CD4-positive, alpha-beta T cell (primary cell): ENCODE results near the gene EXT2. TPM values are rescaled to one million over a fixed set of nuclear protein-coding genes. Genes with fewer than 3 reads are reported as not detected.

ENCODE experiments used
- ATAC-seq: fragments of 200-7000 bp; cut with Tn5 transposase; one replicate; pipeline ENCODE4 v1.10.0; 2022; ENCODE audit warnings: mild to moderate bottlenecking; ENCODE audit not compliant: poor library complexity
- CTCF ChIA-PET: fragments of 350-600 bp; sonication (Branson Sonifier 250); formaldehyde crosslinking; loops from one replicate; lab custom pipeline; 2021; ENCODE audit warnings: antibody characterized with exemption, inconsistent platforms; lab: Charles Lee
- POLR2A ChIA-PET: fragments of 350-600 bp; sonication (Branson Sonifier 250); formaldehyde crosslinking; loops from one replicate; lab custom pipeline; 2021; ENCODE audit warnings: antibody characterized with exemption, inconsistent platforms; lab: Charles Lee
- DNase-seq, 14 experiments: peaks; one replicate each; pipeline ENCODE4 v3.0.0-alpha.2; 2013 to 2020; ENCODE audit warnings: mixed read lengths in 2 of 14
- H3K27ac ChIP-seq, 2 donors: one replicate each; pipeline versions ENCODE4 v1.5.1 to v1.7.0; 2013; ENCODE audit warnings: low read length in 2 of 2, low read depth in 1 of 2, mild to moderate bottlenecking in 1 of 2
- H3K27me3 ChIP-seq, 2 experiments: 1 replicate in 1 of 2; 2 replicates in 1 of 2; pipeline versions ENCODE4 v1.6.1 to v1.7.0; 2013; ENCODE audit warnings: low read length in 2 of 2, control low read depth in 1 of 2, mild to moderate bottlenecking in 1 of 2, moderate library complexity in 1 of 2; ENCODE audit not compliant: insufficient read depth in 2 of 2, control insufficient read depth in 1 of 2
- H3K36me3 ChIP-seq: one replicate; pipeline ENCODE4 v1.6.1; 2013; ENCODE audit warnings: low read length, control low read depth; ENCODE audit not compliant: insufficient read depth
- H3K4me1 ChIP-seq: one replicate; pipeline ENCODE4 v1.6.1; 2013; ENCODE audit warnings: low read length, control low read depth; ENCODE audit not compliant: insufficient read depth
- H3K4me3 ChIP-seq: one replicate; pipeline ENCODE4 v1.5.1; 2013; ENCODE audit warnings: mild to moderate bottlenecking, low read length, moderate library complexity
- H3K9me3 ChIP-seq, 2 experiments: 1 replicate in 1 of 2; 2 replicates in 1 of 2; pipeline versions ENCODE4 v1.6.1 to v1.7.0; 2013; ENCODE audit warnings: low read length in 2 of 2, mild to moderate bottlenecking in 2 of 2, control low read depth in 1 of 2, moderate library complexity in 1 of 2; ENCODE audit not compliant: control insufficient read depth in 1 of 2, insufficient read depth in 1 of 2
- H3K27ac Mint-ChIP-seq: one replicate; pipeline ENCODE4 v1.8.0; 2020; ENCODE audit warnings: mixed read lengths
- H3K27me3 Mint-ChIP-seq: one replicate; pipeline ENCODE4 v1.8.0; 2021; ENCODE audit warnings: mixed read lengths
- H3K36me3 Mint-ChIP-seq: one replicate; pipeline ENCODE4 v1.8.0; 2021; ENCODE audit warnings: low read depth, mixed read lengths
- H3K4me1 Mint-ChIP-seq: one replicate; pipeline ENCODE4 v1.8.0; 2021; ENCODE audit warnings: low read depth, mixed read lengths
- H3K4me3 Mint-ChIP-seq: one replicate; pipeline ENCODE4 v1.8.0; 2020; ENCODE audit warnings: mild to moderate bottlenecking, mixed read lengths
- H3K9me3 Mint-ChIP-seq: one replicate; pipeline ENCODE4 v1.8.0; 2020; ENCODE audit warnings: mixed read lengths
- intact Hi-C, 2 experiments: fragments of 100-400 bp; cut with DNase I in 1 of 2; cut with micrococcal nuclease in 1 of 2; formaldehyde crosslinking; loops; one replicate each; pipeline versions ENCODE4 v1.15.1 to v1.9.0; 2023 to 2025; cut with DNase I, micrococcal nuclease
- total RNA-seq, 174 experiments: library from RNA in 2 of 174; stranded (reverse) in 2 of 174; gene quantifications; one replicate each; pipeline ENCODE4 v1.2.3 and lab custom pipeline; 2021 to 2026
- TF ChIP-seq, protein P1 (sequence below): fragments of 200-600 bp; IDR thresholded peaks from one replicate; pipeline ENCODE4 v1.8.0; 2022; ENCODE audit warnings: antibody characterized with exemption, mild to moderate bottlenecking

Gene EXT2
- total RNA-seq, 2 experiments from 2014 or later = 17.1 to 17.5 TPM

DNA sequence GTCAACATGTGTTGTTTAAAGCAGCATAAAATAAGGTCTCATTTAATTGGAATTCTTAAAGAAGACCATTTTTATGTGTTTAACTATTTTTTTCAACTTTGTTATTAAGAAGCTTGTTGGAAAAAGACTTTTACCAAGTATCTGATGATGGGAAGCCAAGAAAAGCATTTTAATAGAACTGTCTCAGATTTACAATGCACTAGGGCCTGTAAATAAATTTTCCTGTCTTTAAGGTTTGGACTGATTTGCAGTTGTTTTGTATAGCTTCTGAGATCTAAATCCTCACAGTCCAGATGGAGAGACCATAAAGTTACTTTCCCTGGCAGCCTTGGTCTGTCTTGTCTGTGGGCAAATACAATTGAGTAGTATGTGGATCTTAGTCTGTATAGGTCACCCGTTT, 41.6 kb downstream of the EXT2 start:
- peaks cover 13% of the 10 kb centered on the region for H3K36me3 ChIP-seq

DNA sequence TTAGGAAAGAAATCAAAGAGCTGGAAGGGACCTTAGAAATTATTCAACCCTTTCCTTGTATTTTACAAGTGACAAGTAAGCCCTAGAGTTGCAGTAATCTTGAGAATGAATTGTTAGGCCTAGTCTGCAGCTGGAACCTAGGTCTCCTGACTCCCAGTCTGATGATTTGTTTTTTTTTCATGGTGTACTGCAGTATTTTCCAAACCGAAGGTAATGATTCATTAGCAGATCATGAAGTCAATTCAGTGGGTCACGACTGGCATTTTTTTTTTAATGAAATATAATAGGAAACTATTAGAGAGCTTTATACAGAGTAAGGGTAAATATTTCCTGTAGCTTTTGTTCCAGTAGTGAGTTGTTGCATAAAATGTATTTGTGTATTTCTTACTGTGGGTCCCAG, 42.8 kb downstream of the EXT2 start:
- no peaks in the 10 kb centered on the region for H3K4me1 Mint-ChIP-seq

More for the DNA sequence above, 41.6 kb downstream of the EXT2 start:
- Mint-ChIP-seq H3K4me1 (no peaks in the 10 kb centered on the region), H3K36me3 (peaks cover 86% of the 10 kb centered on the region), H3K4me3 (no peak overlapping the region), H3K27ac (no peak overlapping the region), H3K9me3 (no peaks in the 10 kb centered on the region), H3K27me3 (no peaks in the 10 kb centered on the region)
- TF ChIP-seq, protein P1, sequence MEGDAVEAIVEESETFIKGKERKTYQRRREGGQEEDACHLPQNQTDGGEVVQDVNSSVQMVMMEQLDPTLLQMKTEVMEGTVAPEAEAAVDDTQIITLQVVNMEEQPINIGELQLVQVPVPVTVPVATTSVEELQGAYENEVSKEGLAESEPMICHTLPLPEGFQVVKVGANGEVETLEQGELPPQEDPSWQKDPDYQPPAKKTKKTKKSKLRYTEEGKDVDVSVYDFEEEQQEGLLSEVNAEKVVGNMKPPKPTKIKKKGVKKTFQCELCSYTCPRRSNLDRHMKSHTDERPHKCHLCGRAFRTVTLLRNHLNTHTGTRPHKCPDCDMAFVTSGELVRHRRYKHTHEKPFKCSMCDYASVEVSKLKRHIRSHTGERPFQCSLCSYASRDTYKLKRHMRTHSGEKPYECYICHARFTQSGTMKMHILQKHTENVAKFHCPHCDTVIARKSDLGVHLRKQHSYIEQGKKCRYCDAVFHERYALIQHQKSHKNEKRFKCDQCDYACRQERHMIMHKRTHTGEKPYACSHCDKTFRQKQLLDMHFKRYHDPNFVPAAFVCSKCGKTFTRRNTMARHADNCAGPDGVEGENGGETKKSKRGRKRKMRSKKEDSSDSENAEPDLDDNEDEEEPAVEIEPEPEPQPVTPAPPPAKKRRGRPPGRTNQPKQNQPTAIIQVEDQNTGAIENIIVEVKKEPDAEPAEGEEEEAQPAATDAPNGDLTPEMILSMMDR = no peak
- Histone ChIP-seq H3K9me3 (no peaks in the 10 kb centered on the region), H3K4me3 (no peak overlapping the region), H3K4me1 (no peaks in the 10 kb centered on the region), H3K27ac (no peak overlapping the region), H3K27me3 (no peaks in the 10 kb centered on the region)
- DNase-seq (no peak), ATAC-seq (no peak)
- ChIA-PET POLR2A (no interaction called here), CTCF (interaction anchor here (1.9 kb wide), 1 partner anchor 42 kb away, joined by 5 read pairs; the partner anchor contains the start of gene EXT2)
- intact Hi-C loops = no loop called here

GRCh38 chr11:44138980-44139379, 43.5 kb downstream of the EXT2 start:
- H3K4me3 ChIP-seq = no peak overlapping the region

More for the DNA sequence above, 42.8 kb downstream of the EXT2 start:
- Histone ChIP-seq H3K27me3 (no peaks in the 10 kb centered on the region), H3K4me1 (no peaks in the 10 kb centered on the region), H3K36me3 (peaks cover 6% of the 10 kb centered on the region), H3K4me3 (no peak overlapping the region), H3K27ac (no peak overlapping the region), H3K9me3 (no peaks in the 10 kb centered on the region)
- TF ChIP-seq, protein P1 = no peak
- no peaks in the 10 kb centered on the region for H3K9me3 Mint-ChIP-seq
- no peak overlapping the region for H3K27ac Mint-ChIP-seq
- intact Hi-C loops = no loop called here
- no peak for DNase-seq
- peaks cover 82% of the 10 kb centered on the region for H3K36me3 Mint-ChIP-seq
- H3K4me3 Mint-ChIP-seq = no peak overlapping the region
- ChIA-PET POLR2A (no interaction called here), CTCF (no interaction called here)
- no peak for ATAC-seq
- no peaks in the 10 kb centered on the region for H3K27me3 Mint-ChIP-seq

More at GRCh38 chr11:44138980-44139379, 43.5 kb downstream of the EXT2 start:
- intact Hi-C loops = no loop called here
- Mint-ChIP-seq H3K4me1 (no peaks in the 10 kb centered on the region), H3K36me3 (peaks cover 82% of the 10 kb centered on the region), H3K9me3 (no peaks in the 10 kb centered on the region), H3K4me3 (no peak overlapping the region), H3K27me3 (no peaks in the 10 kb centered on the region), H3K27ac (no peak overlapping the region)
- Histone ChIP-seq H3K4me1 (no peaks in the 10 kb centered on the region), H3K9me3 (no peaks in the 10 kb centered on the region), H3K36me3 (peaks cover 13% of the 10 kb centered on the region), H3K27me3 (no peaks in the 10 kb centered on the region), H3K27ac (no peak overlapping the region)
- ATAC-seq = no peak
- no peak for DNase-seq
- CTCF ChIA-PET = no interaction called here
- TF ChIP-seq, protein P1 = no peak
- POLR2A ChIA-PET = no interaction called here
